ENCODE data around the gene UEVLD.

Gene UEVLD

GRCh38 chr11:18540207-18541009 is 48.1 kb downstream of the UEVLD start:
- H3K36me3 ChIP-seq (replicated peaks; ENCODE audit: low read depth, low read length): no peaks in the 10 kb centered on the region

GRCh38 chr11:18536209-18536608 is 52.3 kb downstream of the UEVLD start:
- H2AFZ ChIP-seq (ENCODE audit: low read depth, low read length): no peak overlapping the region
- no peak overlapping the region for H3K9ac ChIP-seq (ENCODE audit: low read length)
- no peak for TF ChIP-seq EZH2phosphoT487 (IDR thresholded peaks at IDR 0.05; ENCODE audit: low read depth)
- no peak for TF ChIP-seq CTCF (IDR thresholded peaks at IDR 0.05; ENCODE audit: low read depth, low read length)
- H3K4me2 ChIP-seq (ENCODE audit: low read length): no peak overlapping the region
- no peaks in the 10 kb centered on the region for H3K9me3 ChIP-seq (ENCODE audit: insufficient read depth, low read length)
- H3K4me3 ChIP-seq (ENCODE audit: low read length): no peak overlapping the region
- H3K27ac ChIP-seq (ENCODE audit: low read length): no peak overlapping the region
- peaks cover 11% of the 10 kb centered on the region for H3K4me1 ChIP-seq (ENCODE audit: low read length)
- H3K27me3 ChIP-seq (ENCODE audit: low read depth, low read length): no peaks in the 10 kb centered on the region
- H4K20me1 ChIP-seq (ENCODE audit: insufficient read depth, low read length): no peaks in the 10 kb centered on the region
- no peaks in the 10 kb centered on the region for H3K79me2 ChIP-seq (ENCODE audit: low read length)
- H3K36me3 ChIP-seq (replicated peaks; ENCODE audit: low read depth, low read length): no peaks in the 10 kb centered on the region

More at GRCh38 chr11:18540207-18541009, 48.1 kb downstream of the UEVLD start:
- H3K4me1 ChIP-seq (ENCODE audit: low read length): peaks cover 6% of the 10 kb centered on the region; the same call in 1 of the 2 replicates
- no peaks in the 10 kb centered on the region for H3K27me3 ChIP-seq (ENCODE audit: low read depth, low read length)
- H3K79me2 ChIP-seq (ENCODE audit: low read length): no peaks in the 10 kb centered on the region
- TF ChIP-seq EZH2phosphoT487 (IDR thresholded peaks at IDR 0.05; ENCODE audit: low read depth) (no peak), CTCF (IDR thresholded peaks at IDR 0.05; ENCODE audit: low read depth, low read length) (peak; percentile 86)
- no peak overlapping the region for H3K9ac ChIP-seq (ENCODE audit: low read length)
- H3K27ac ChIP-seq (ENCODE audit: low read length): no peak overlapping the region
- no peaks in the 10 kb centered on the region for H4K20me1 ChIP-seq (ENCODE audit: insufficient read depth, low read length)
- no peak overlapping the region for H2AFZ ChIP-seq (ENCODE audit: low read depth, low read length)
- no peak overlapping the region for H3K4me3 ChIP-seq (ENCODE audit: low read length)
- no peak overlapping the region for H3K4me2 ChIP-seq (ENCODE audit: low read length)
- H3K9me3 ChIP-seq (ENCODE audit: insufficient read depth, low read length): no peaks in the 10 kb centered on the region

- H3K4me2 ChIP-seq (ENCODE audit: low read length): no peak overlapping the region
- TF ChIP-seq CTCF (IDR thresholded peaks at IDR 0.05; ENCODE audit: low read depth, low read length) (no peak), EZH2phosphoT487 (IDR thresholded peaks at IDR 0.05; ENCODE audit: low read depth) (no peak)
- peaks cover 27% of the 10 kb centered on the region for H3K4me1 ChIP-seq (ENCODE audit: low read length)
- H4K20me1 ChIP-seq (ENCODE audit: insufficient read depth, low read length): no peaks in the 10 kb centered on the region
- no peak overlapping the region for H3K27ac ChIP-seq (ENCODE audit: low read length)
- H3K36me3 ChIP-seq (replicated peaks; ENCODE audit: low read depth, low read length): no peaks in the 10 kb centered on the region
- no peak overlapping the region for H2AFZ ChIP-seq (ENCODE audit: low read depth, low read length)
- no peaks in the 10 kb centered on the region; the same call in 1 of the 2 replicates for H3K79me2 ChIP-seq (ENCODE audit: low read length)
- no peak overlapping the region for H3K9ac ChIP-seq (ENCODE audit: low read length)
- H3K9me3 ChIP-seq (ENCODE audit: insufficient read depth, low read length): no peaks in the 10 kb centered on the region
- H3K4me3 ChIP-seq (ENCODE audit: low read length): no peak overlapping the region
- no peaks in the 10 kb centered on the region for H3K27me3 ChIP-seq (ENCODE audit: low read depth, low read length)
Observed at GRCh38 chr11:18534245-18534644, 54.3 kb downstream of the UEVLD start.

- Histone ChIP-seq H3K9ac (ENCODE audit: low read length) (no peak overlapping the region), H2AFZ (ENCODE audit: low read depth, low read length) (no peak overlapping the region), H3K9me3 (ENCODE audit: insufficient read depth, low read length) (no peaks in the 10 kb centered on the region), H3K4me2 (ENCODE audit: low read length) (no peak overlapping the region), H3K27me3 (ENCODE audit: low read depth, low read length) (no peaks in the 10 kb centered on the region), H3K4me3 (ENCODE audit: low read length) (no peak overlapping the region), H3K36me3 (replicated peaks; ENCODE audit: low read depth, low read length) (no peaks in the 10 kb centered on the region), H4K20me1 (ENCODE audit: insufficient read depth, low read length) (no peaks in the 10 kb centered on the region), H3K4me1 (ENCODE audit: low read length) (peaks cover 31% of the 10 kb centered on the region), H3K79me2 (ENCODE audit: low read length) (peaks cover 7% of the 10 kb centered on the region), H3K27ac (ENCODE audit: low read length) (no peak overlapping the region)
- no peak for TF ChIP-seq CTCF (IDR thresholded peaks at IDR 0.05; ENCODE audit: low read depth, low read length)
- no peak for TF ChIP-seq EZH2phosphoT487 (IDR thresholded peaks at IDR 0.05; ENCODE audit: low read depth)
Observed at GRCh38 chr11:18533365-18533764, 55.2 kb downstream of the UEVLD start.
